GM12878 (cell line): ENCODE measurements around the gene MALT1. TPM values are rescaled to one million over a fixed set of nuclear protein-coding genes. Genes with fewer than 3 reads are reported as not detected.

ENCODE experiments used
- ATAC-seq: fragments of 200-7000 bp; cut with Tn5 transposase; 3 replicates; pipeline ENCODE4 v1.9.1; 2020; ENCODE audit warnings: mild to moderate bottlenecking, moderate library complexity
- BruUV-seq: library from RNA; stranded (reverse); fragments of 400-500 nt; replicated peaks from 2 replicates; lab custom pipeline; 2021; lab: Mats Ljungman, UMichigan
- CTCF ChIA-PET: fragments of 300-600 bp; sonication (Branson Sonifier 250); formaldehyde crosslinking; extraction: SDS; loops from one replicate; lab custom pipeline; 2021; ENCODE audit warnings: inconsistent platforms; lab: Yijun Ruan, JAX
- POLR2A ChIA-PET: fragments of 350-600 bp; formaldehyde crosslinking; extraction: SDS; loops from one replicate; lab custom pipeline; 2021; ENCODE audit warnings: inconsistent platforms; lab: Charles Lee
- RAD21 ChIA-PET: fragments of 300-600 bp; sonication (Branson Sonifier 250); formaldehyde crosslinking; loops from one replicate; lab custom pipeline; 2023; ENCODE audit warnings: antibody characterized with exemption; ENCODE audit not compliant: unreplicated experiment; lab: Charles Lee
- SMC1A ChIA-PET: fragments of 300-600 bp; sonication (Branson Sonifier 250); formaldehyde crosslinking; loops from one replicate; lab custom pipeline; 2023; ENCODE audit not compliant: unreplicated experiment, uncharacterized antibody; lab: Charles Lee
- DNase-seq: peaks from one replicate; pipeline ENCODE4 v3.0.0-alpha.2; 2011; ENCODE audit warnings: low read depth, low spot score
- FAIRE-seq: peaks from 3 replicates; lab custom pipeline; 2011; peaks lifted over from hg19 to GRCh38; lab: Jason Lieb, UNC
- H2AFZ ChIP-seq: 2 replicates; pipeline ENCODE4 v1.6.0; 2011; ENCODE audit warnings: low read depth, low read length, control low read depth; ENCODE audit not compliant: control insufficient read depth
- H3K27ac ChIP-seq: 2 replicates; pipeline ENCODE4 v1.5.1; 2011; ENCODE audit warnings: control low read depth; ENCODE audit not compliant: control insufficient read depth, insufficient read depth
- H3K27me3 ChIP-seq, 2 experiments: replicated peaks in 1 of 2; 2 replicates each; pipeline versions ENCODE4 v1.6.0 to v1.6.1; 2011; ENCODE audit warnings: low read length in 1 of 2; ENCODE audit not compliant: control insufficient read depth in 2 of 2, insufficient read depth in 2 of 2
- H3K36me3 ChIP-seq, 2 experiments: 2 replicates each; pipeline ENCODE4 v1.5.1; 2011; ENCODE audit warnings: low read length in 1 of 2; ENCODE audit not compliant: control insufficient read depth in 2 of 2, insufficient read depth in 2 of 2
- H3K4me1 ChIP-seq: 2 replicates; pipeline ENCODE4 v1.6.1; 2011; ENCODE audit warnings: mild to moderate bottlenecking, low read length, moderate library complexity, mixed read lengths; ENCODE audit not compliant: control insufficient read depth, insufficient read depth
- H3K4me2 ChIP-seq: 2 replicates; pipeline ENCODE4 v1.6.0; 2011; ENCODE audit warnings: control low read depth; ENCODE audit not compliant: control insufficient read depth, insufficient read depth
- H3K4me3 ChIP-seq: fragments of 200-600 bp; sonication (generic); 2 replicates; pipeline ENCODE4 v1.5.1; 2016
- H3K79me2 ChIP-seq: 2 replicates; pipeline ENCODE4 v1.6.0; 2011; ENCODE audit warnings: low read length; ENCODE audit not compliant: control insufficient read depth, insufficient read depth
- H3K9ac ChIP-seq: 2 replicates; pipeline ENCODE4 v1.8.0; 2011; ENCODE audit warnings: low read length, control low read depth, mixed read lengths; ENCODE audit not compliant: control insufficient read depth, insufficient read depth
- H3K9me3 ChIP-seq: replicated peaks from 3 replicates; pipeline ENCODE4 v1.5.1; 2011; ENCODE audit warnings: mild to moderate bottlenecking, low read length; ENCODE audit not compliant: control insufficient read depth, insufficient read depth
- H4K20me1 ChIP-seq: 2 replicates; pipeline ENCODE4 v1.6.0; 2011; ENCODE audit not compliant: control insufficient read depth, insufficient read depth
- ASH2L ChIP-seq: fragments of 300-600, 200-600 bp; sonication (generic); IDR thresholded peaks from 2 replicates; pipeline ENCODE4 v1.6.1; 2017; ENCODE audit warnings: low read depth, mild to moderate bottlenecking, borderline replicate concordance
- BCLAF1 ChIP-seq: fragments of 450-650 bp; IDR thresholded peaks from 2 replicates; pipeline ENCODE4 v1.6.1; 2017; ENCODE audit warnings: antibody characterized with exemption, mild to moderate bottlenecking, moderate library complexity
- CEBPZ ChIP-seq: fragments of 150-350 bp; IDR thresholded peaks from 2 replicates; pipeline ENCODE4 v1.6.1; 2016; ENCODE audit warnings: low read depth, low read length
- CREB1 ChIP-seq: IDR thresholded peaks from 2 replicates; pipeline ENCODE4 v1.6.1; 2012; ENCODE audit warnings: low read depth, mild to moderate bottlenecking, inconsistent platforms
- EED ChIP-seq: sonication (generic); IDR thresholded peaks from 2 replicates; pipeline ENCODE4 v1.6.1; 2016; ENCODE audit warnings: antibody characterized with exemption, low read depth
- ETV6 ChIP-seq, 2 experiments: fragments of 450-650 bp in 1 of 2; IDR thresholded peaks in 1 of 2; conservative IDR thresholded peaks in 1 of 2; 2 replicates each; pipeline ENCODE4 v1.6.1; 2014; ENCODE audit warnings: antibody characterized with exemption in 1 of 2, borderline replicate concordance in 1 of 2, low read depth in 1 of 2, mild to moderate bottlenecking in 1 of 2, moderate library complexity in 1 of 2
- HDAC2 ChIP-seq: fragments of 200-600 bp; sonication (generic); IDR thresholded peaks from 2 replicates; pipeline ENCODE4 v1.6.1; 2017
- IKZF1 ChIP-seq: fragments of 450-650 bp; conservative IDR thresholded peaks from 2 replicates; pipeline ENCODE4 v1.6.1; 2017; ENCODE audit warnings: antibody characterized with exemption, mild to moderate bottlenecking
- JUND ChIP-seq: IDR thresholded peaks from 2 replicates; pipeline ENCODE4 v1.6.1; 2012; ENCODE audit warnings: low read depth, mild to moderate bottlenecking, low read length, improper control_type of control experiment, moderate library complexity
- NFYB ChIP-seq: IDR thresholded peaks from 2 replicates; pipeline ENCODE4 v1.6.1; 2011; ENCODE audit warnings: low read depth, mild to moderate bottlenecking, low read length, improper control_type of control experiment, moderate library complexity; ENCODE audit not compliant: insufficient read depth
- POLR2AphosphoS2 ChIP-seq: IDR thresholded peaks from 2 replicates; pipeline ENCODE4 v1.6.1; 2011; ENCODE audit warnings: low read depth, mild to moderate bottlenecking, low read length, improper control_type of control experiment, moderate library complexity
- RB1 ChIP-seq: fragments of 450-650 bp; formaldehyde crosslinking; IDR thresholded peaks from 2 replicates; pipeline ENCODE4 v1.6.1; 2017; ENCODE audit warnings: mild to moderate bottlenecking, borderline replicate concordance
- RBBP5 ChIP-seq: fragments of 200-600 bp; sonication (generic); conservative IDR thresholded peaks from 2 replicates; pipeline ENCODE4 v1.6.1; 2016
- RCOR1 ChIP-seq: conservative IDR thresholded peaks from 2 replicates; pipeline ENCODE4 v1.6.1; 2012; ENCODE audit warnings: low read depth, low read length, improper control_type of control experiment
- SP1 ChIP-seq: IDR thresholded peaks from one replicate; pipeline ENCODE4 v1.6.1; 2011; ENCODE audit warnings: low read depth, low read length
- TARDBP ChIP-seq: IDR thresholded peaks from 2 replicates; pipeline ENCODE4 v1.6.1; 2016; ENCODE audit warnings: borderline replicate concordance
- TCF12 ChIP-seq: IDR thresholded peaks from 2 replicates; pipeline ENCODE4 v1.6.1; 2011; ENCODE audit warnings: low read depth, mild to moderate bottlenecking, low read length
- TCF7 ChIP-seq: IDR thresholded peaks from 2 replicates; pipeline ENCODE4 v1.6.1; 2014; ENCODE audit warnings: antibody characterized with exemption, borderline replicate concordance
- YBX1 ChIP-seq: fragments of 450-650 bp; IDR thresholded peaks from 2 replicates; pipeline ENCODE4 v1.6.1; 2016; ENCODE audit warnings: antibody characterized with exemption
- ZNF622 ChIP-seq: fragments of 450-650 bp; IDR thresholded peaks from 2 replicates; pipeline ENCODE4 v1.6.1; 2017; ENCODE audit warnings: mild to moderate bottlenecking, inconsistent platforms
- WGBS: methylation state at CpG from one replicate; pipeline ENCODE4 v1.1.6; 2016; ENCODE audit warnings: low lambda C conversion rate; ENCODE audit not compliant: insufficient replicate concordance, insufficient coverage; ENCODE audit errors: missing lambda C conversion rate; 5-methylcytosine and 5-hydroxymethylcytosine counted together
- in situ Hi-C: fragments of 300-500 bp; cut with MboI; formaldehyde crosslinking; loops from 9 replicates; pipeline ENCODE4 v1.14.3; 2018; ENCODE audit warnings: mixed read lengths
- intact Hi-C: fragments of 100-400 bp; cut with micrococcal nuclease; formaldehyde crosslinking; loops from one replicate; pipeline ENCODE4 v1.14.2; 2022; ENCODE audit not compliant: unreplicated experiment
- polyA plus RNA-seq, 11 experiments: library from polyadenylated mRNA; depleted of rRNA in 4 of 11; unstranded in 6 of 11; stranded (reverse) in 5 of 11; fragments of >200 nt; fragmentation: Nextera tagmentation in 4 of 11; fragmentation: Illumina TruSeq in 1 of 11; extraction: Ambion mirVana in 4 of 11; extraction: Trizol in 1 of 11; gene quantifications; 1 replicate in 1 of 11; 2 replicates in 10 of 11; pipeline versions ENCODE4 v1.2.1 to v1.2.3, GENCODE V29; 2011 to 2016; ENCODE audit warnings: inconsistent platforms in 2 of 11, missing spikeins in 2 of 11, low read depth in 1 of 11
- total RNA-seq, 4 experiments: library from RNA; depleted of rRNA in 3 of 4; stranded (reverse); fragments of >200 nt in 3 of 4; fragmentation: Illumina TruSeq in 1 of 4; extraction: Trizol in 1 of 4; gene quantifications; 2 replicates each; pipeline versions ENCODE4 v1.2.1 to v1.2.3, GENCODE V29; 2013 to 2021

MALT1 gene
- total and polyA plus RNA-seq, 10 of the 15 experiments (the other 5 are each of a cell fraction or from before 2014, with no cell fraction given), result 17.6 to 126 (median 45.4) TPM

GRCh38 chr18:58787536-58788149 lies 116.4 kb downstream of the MALT1 start (continued):
- TF ChIP-seq ETV6 (conservative IDR thresholded peaks at IDR 0.05 in 1 of 2, IDR thresholded peaks at IDR 0.05 in 1 of 2; ENCODE audit: borderline replicate concordance in 1 of 2, low read depth in 1 of 2), result no peak
- no peak for TF ChIP-seq EED
- no peak for TF ChIP-seq RCOR1
- no peak for TF ChIP-seq HDAC2
- TF ChIP-seq CREB1, result no peak
- no peak for TF ChIP-seq TCF7
- no peak for TF ChIP-seq CEBPZ
- TF ChIP-seq RBBP5, result no peak

- intact Hi-C loops, result loop anchor here (10.0 kb wide), 1 partner anchor 96 kb away; no protein-coding TSS in a partner anchor
- DNase-seq, result no peak
- no peak overlapping the region for H3K4me3 ChIP-seq
- H3K36me3 ChIP-seq, result no peaks in the 10 kb centered on the region
- ChIA-PET CTCF (interaction anchor here (0.6 kb wide), 1 partner anchor 71 kb away, joined by 4 read pairs; no protein-coding TSS in a partner anchor), RAD21 (interaction anchor here (1.4 kb wide), 1 partner anchor 20 kb away, joined by 3 read pairs; no protein-coding TSS in a partner anchor), SMC1A (no interaction called here), POLR2A (no interaction called here)
- H3K27ac ChIP-seq, result no peak overlapping the region
- no peak for FAIRE-seq
- no peak overlapping the region for H3K9ac ChIP-seq
- no TSS peak for BruUV-seq
- no peaks in the 10 kb centered on the region for H3K27me3 ChIP-seq
- H3K79me2 ChIP-seq, result no peaks in the 10 kb centered on the region
- H4K20me1 ChIP-seq, result no peaks in the 10 kb centered on the region
- H3K4me2 ChIP-seq, result no peak overlapping the region
- H3K9me3 ChIP-seq, result no peaks in the 10 kb centered on the region
- H2AFZ ChIP-seq, result no peak overlapping the region
- WGBS, result 74% methylated on average over 3 of the region's 3 CpGs
- H3K4me1 ChIP-seq, result peaks cover 7% of the 10 kb centered on the region
- in situ Hi-C loops, result no loop called here
- no peak for ATAC-seq
- TF ChIP-seq TCF12, result no peak
- no peak for TF ChIP-seq ASH2L
- no peak for TF ChIP-seq RB1
- TF ChIP-seq ZNF622, result no peak
- TF ChIP-seq BCLAF1, result no peak
- no peak for TF ChIP-seq NFYB
- TF ChIP-seq SP1, result no peak
- no peak for TF ChIP-seq TARDBP
- TF ChIP-seq JUND, result no peak
- TF ChIP-seq POLR2AphosphoS2, result no peak
- TF ChIP-seq YBX1, result no peak
- TF ChIP-seq IKZF1, result no peak
Observed at GRCh38 chr18:58788470-58788869, 117.2 kb downstream of the MALT1 start.
